ENCODE results near the gene MRPL30. TPM values are rescaled to one million over a fixed set of nuclear protein-coding genes. Genes with fewer than 3 reads are reported as not detected.

The MRPL30 gene
- total RNA-seq (2014; rRNA removed; shearing (Covaris generic)) = 37.0 and 37.9 TPM in 2 replicates

GRCh38 chr2:99180755-99181623 is at the start of gene MRPL30, which contains the start of gene MITD1:
Gene MRPL30 (plus strand): TSS chr2:99181184. CDS start chr2:99186204, 5,020 bp downstream.
Gene MITD1 (minus strand): TSS chr2:99181058. CDS start chr2:99180981, 77 bp downstream.

GRCh38 chr2:99141110-99142108 is 39.6 kb upstream of the MRPL30 start, which contains the start of gene C2orf15:
Gene C2orf15 (plus strand): TSS chr2:99141707. CDS start chr2:99150559, 8,852 bp downstream.

GRCh38 chr2:99154643-99155536 is 26.1 kb upstream of the MRPL30 start, which contains the start of the genes LIPT1 and TSGA10:
Gene LIPT1 (plus strand): TSS chr2:99154967. CDS start chr2:99161958, 6,991 bp downstream.
Gene TSGA10 (minus strand): TSS chr2:99154942. CDS start chr2:99109439, 45,503 bp downstream.

Small RNA genes within 50 kb of the gene (small RNA-seq; reads per million reads assigned to genes)
- not detected for gene AC092587.1

Other genes starting within 250 kb of the MRPL30 start
- 0.37 TPM in 1 of 2 replicates, not detected in the other for gene CRACDL, start 245.0 kb upstream of the MRPL30 start, total RNA-seq (2014; rRNA removed; shearing (Covaris generic))
- gene C2orf15, start 39.5 kb upstream of the MRPL30 start, total RNA-seq (2014; rRNA removed; shearing (Covaris generic)) = 0.13 and 0.41 TPM in 2 replicates
- 1.6 and 1.8 TPM in 2 replicates for gene TSGA10, start 26.2 kb upstream of the MRPL30 start, total RNA-seq (2014; rRNA removed; shearing (Covaris generic))
- gene LIPT1, start 26.2 kb upstream of the MRPL30 start, total RNA-seq (2014; rRNA removed; shearing (Covaris generic)) = 5.1 and 5.5 TPM in 2 replicates
- 15.6 and 20.3 TPM in 2 replicates for gene MITD1, start 126 bp upstream of the MRPL30 start, total RNA-seq (2014; rRNA removed; shearing (Covaris generic))
- 0.72 TPM in 1 of 2 replicates, not detected in the other for gene LYG2, start 74.5 kb downstream of the MRPL30 start, total RNA-seq (2014; rRNA removed; shearing (Covaris generic))
- gene LYG1, start 120.0 kb downstream of the MRPL30 start, total RNA-seq (2014; rRNA removed; shearing (Covaris generic)) = 0.15 and 0.45 TPM in 2 replicates
- 19.4 and 30.2 TPM in 2 replicates for gene TXNDC9, start 155.1 kb downstream of the MRPL30 start, total RNA-seq (2014; rRNA removed; shearing (Covaris generic))
- gene EIF5B, start 156.2 kb downstream of the MRPL30 start, total RNA-seq (2014; rRNA removed; shearing (Covaris generic)) = 15.2 and 20.2 TPM in 2 replicates